GM18505 (cell line): ENCODE results near the gene NPFFR1.

Source experiments
- ATAC-seq: cut with Tn5 transposase; IDR thresholded peaks from one replicate; pipeline ENCODE4 v1.9.1; 2021; ENCODE audit not compliant: unreplicated experiment
- POLR2A ChIP-seq: IDR thresholded peaks from 4 replicates; pipeline ENCODE4 v1.6.1; 2011; ENCODE audit warnings: borderline replicate concordance; ENCODE audit not compliant: insufficient read depth, insufficient read length; ENCODE audit errors: extremely low read depth

Gene NPFFR1

GRCh38 chr10:70283445-70284399 lies at the start of gene NPFFR1:
Gene NPFFR1, minus strand, starts transcription at chr10:70284004. Its CDS starts 328 bp downstream, at chr10:70283676.
- no peak for TF ChIP-seq POLR2A
- ATAC-seq, result no peak

GRCh38 chr10:70333268-70333667 lies 49.5 kb upstream of the NPFFR1 start:
- no peak for TF ChIP-seq POLR2A
- no peak for ATAC-seq

- ATAC-seq, result peak; percentile 72
- no peak for TF ChIP-seq POLR2A
Observed at GRCh38 chr10:70331486-70332268, 47.9 kb upstream of the NPFFR1 start.

GRCh38 chr10:70331160-70331485 lies 47.3 kb upstream of the NPFFR1 start:
- no peak for ATAC-seq
- no peak for TF ChIP-seq POLR2A

- no peak for TF ChIP-seq POLR2A
- ATAC-seq, result no peak
Observed at GRCh38 chr10:70330671-70331070, 46.9 kb upstream of the NPFFR1 start.

- no peak for ATAC-seq
Observed at GRCh38 chr10:70328967-70329366, 45.2 kb upstream of the NPFFR1 start.

GRCh38 chr10:70328018-70328417 lies 44.2 kb upstream of the NPFFR1 start:
- TF ChIP-seq POLR2A, result no peak
- ATAC-seq, result no peak

More at GRCh38 chr10:70328967-70329366, 45.2 kb upstream of the NPFFR1 start:
- no peak for TF ChIP-seq POLR2A

- ATAC-seq, result no peak
Observed at GRCh38 chr10:70324951-70325781, 41.4 kb upstream of the NPFFR1 start.

GRCh38 chr10:70324339-70324861 lies 40.6 kb upstream of the NPFFR1 start:
- no peak for TF ChIP-seq POLR2A
- no peak for ATAC-seq

More at GRCh38 chr10:70324951-70325781, 41.4 kb upstream of the NPFFR1 start:
- TF ChIP-seq POLR2A, result no peak

- no peak for TF ChIP-seq POLR2A
- no peak for ATAC-seq
Observed at GRCh38 chr10:70323697-70324338, 40.0 kb upstream of the NPFFR1 start.

- TF ChIP-seq POLR2A, result no peak
- no peak for ATAC-seq
Observed at GRCh38 chr10:70323138-70323696, 39.4 kb upstream of the NPFFR1 start.
